Stimulated activated CD4-positive, alpha-beta T cell treated with anti-CD3 and anti-CD28 coated beads, Interleukin-2, amount 100 ng/mL, for 24 hours (primary cell): Measurements from ENCODE around the gene DNAL1.
"Not testable (repeated sequence)": the region's sequence is repeated elsewhere in the genome, so short reads cannot be mapped to it uniquely, and the experiment has no call there.

Experiments used
- DNase-seq, 2 donors: peaks; one replicate each; pipeline ENCODE4 v3.0.0-alpha.2; 2020

The DNAL1 gene

GRCh38 chr14:73644531-73645247, at the start of gene DNAL1:
TSS of gene DNAL1 (plus strand) at chr14:73644986. CDS start at chr14:73645040, 54 bp downstream.
- peak; percentile 92 for DNase-seq

GRCh38 chr14:73599499-73599898, 45.3 kb upstream of the DNAL1 start:
- DNase-seq, result no peak

GRCh38 chr14:73602994-73603393, 41.8 kb upstream of the DNAL1 start:
- DNase-seq, result no peak

GRCh38 chr14:73606271-73606670, 38.5 kb upstream of the DNAL1 start:
- DNase-seq, result no peak

- no peak for DNase-seq
Observed at GRCh38 chr14:73607241-73607640, 37.5 kb upstream of the DNAL1 start.

- DNase-seq, result no peak
Observed at GRCh38 chr14:73610687-73611086, 34.1 kb upstream of the DNAL1 start.

- peak; percentile 66 to 80 for DNase-seq
Observed at GRCh38 chr14:73612339-73613045, 32.3 kb upstream of the DNAL1 start, which contains the start of gene ACOT6. TSS of gene ACOT6 (plus strand) at chr14:73612517. CDS start at chr14:73612572, 55 bp downstream.

GRCh38 chr14:73613046-73613383, 31.8 kb upstream of the DNAL1 start:
- no peak for DNase-seq

- no peak for DNase-seq
Observed at GRCh38 chr14:73613419-73613963, 31.3 kb upstream of the DNAL1 start.

- no peak for DNase-seq
Observed at GRCh38 chr14:73616831-73617230, 28.0 kb upstream of the DNAL1 start.

- no peak for DNase-seq
Observed at GRCh38 chr14:73619524-73619923, 25.3 kb upstream of the DNAL1 start.

GRCh38 chr14:73620268-73620667, 24.5 kb upstream of the DNAL1 start:
- DNase-seq, result no peak

GRCh38 chr14:73623504-73624054, 21.2 kb upstream of the DNAL1 start:
- no peak for DNase-seq

- DNase-seq, result no peak
Observed at GRCh38 chr14:73625706-73626105, 19.1 kb upstream of the DNAL1 start.

GRCh38 chr14:73627151-73627558, 17.6 kb upstream of the DNAL1 start:
- no peak for DNase-seq

- DNase-seq, result no peak
Observed at GRCh38 chr14:73630009-73630780, 14.6 kb upstream of the DNAL1 start.

- peak; percentile 61 to 67 for DNase-seq
Observed at GRCh38 chr14:73633116-73634010, 11.4 kb upstream of the DNAL1 start.

GRCh38 chr14:73634011-73634833, 10.6 kb upstream of the DNAL1 start:
- DNase-seq, result peak in 1 of 2 donors; percentile 19

GRCh38 chr14:73636355-73636754, 8.4 kb upstream of the DNAL1 start:
- DNase-seq, result not testable (repeated sequence)

- DNase-seq, result no peak
Observed at GRCh38 chr14:73637830-73638229, 7.0 kb upstream of the DNAL1 start.

- DNase-seq, result no peak
Observed at GRCh38 chr14:73640796-73641365, 3.9 kb upstream of the DNAL1 start.
